Lung (tissue), 12 donors: Measurements from ENCODE around the gene PRX. TPM values are rescaled to one million over a fixed set of nuclear protein-coding genes. Genes with fewer than 3 reads are reported as not detected.

Experiments
- ATAC-seq: fragments of 200-7000 bp; cut with Tn5 transposase; one replicate; pipeline ENCODE4 v1.9.1; 2020; ENCODE audit warnings: moderate number of reproducible peaks; ENCODE audit not compliant: insufficient read depth, low FRiP score
- DNase-seq, 3 donors: peaks; one replicate each; pipeline ENCODE4 v3.0.0-alpha.2; 2013 to 2017
- H3K27ac ChIP-seq, 2 donors: one replicate each; pipeline ENCODE4 v1.5.1; 2013; ENCODE audit warnings: mild to moderate bottlenecking in 2 of 2, moderate library complexity in 2 of 2, control low read depth in 1 of 2, inconsistent platforms in 1 of 2, low read depth in 1 of 2, low read length in 1 of 2
- H3K27me3 ChIP-seq, 3 donors: one replicate each; pipeline ENCODE4 v1.5.1; 2013; ENCODE audit warnings: low read length in 2 of 3; ENCODE audit not compliant: control insufficient read depth in 3 of 3, insufficient read depth in 3 of 3
- H3K36me3 ChIP-seq, 4 donors: one replicate each; pipeline ENCODE4 v1.5.1; 2013; ENCODE audit warnings: low read length in 4 of 4, mild to moderate bottlenecking in 1 of 4, moderate library complexity in 1 of 4; ENCODE audit not compliant: control insufficient read depth in 4 of 4, insufficient read depth in 4 of 4
- H3K4me1 ChIP-seq, 5 donors: one replicate each; pipeline ENCODE4 v1.5.1; 2013; ENCODE audit warnings: low read length in 5 of 5, mild to moderate bottlenecking in 2 of 5, moderate library complexity in 1 of 5; ENCODE audit not compliant: control insufficient read depth in 5 of 5, insufficient read depth in 5 of 5
- H3K4me3 ChIP-seq: one replicate; pipeline ENCODE4 v1.5.1; 2013; ENCODE audit warnings: mild to moderate bottlenecking, control low read depth, moderate library complexity
- H3K9ac ChIP-seq, 2 donors: one replicate each; pipeline ENCODE4 v1.5.1; 2013; ENCODE audit warnings: low read length in 2 of 2, control low read depth in 1 of 2; ENCODE audit not compliant: insufficient read depth in 1 of 2
- H3K9me3 ChIP-seq, 4 donors: one replicate each; pipeline ENCODE4 v1.5.1; 2013; ENCODE audit warnings: low read length in 3 of 4, mild to moderate bottlenecking in 1 of 4, moderate library complexity in 1 of 4; ENCODE audit not compliant: control insufficient read depth in 4 of 4, insufficient read depth in 3 of 4
- WGBS, 2 donors: extraction: QIAGEN DNeasy Blood & Tissue Kit; methylation state at CpG; one replicate each; pipeline ENCODE4 v1.1.7; 2013; 5-methylcytosine and 5-hydroxymethylcytosine counted together
- polyA plus RNA-seq, 2 donors: library from polyadenylated mRNA; stranded (reverse); fragments of 200-250 nt; gene quantifications; one replicate each; pipeline ENCODE4 v1.2.1, GENCODE V29; 2013
- total RNA-seq, 2 donors: library from RNA; depleted of rRNA in 1 of 2; stranded (reverse); fragments of >200 nt in 1 of 2; gene quantifications; one replicate each; pipeline ENCODE4 v1.2.1, GENCODE V29; 2014 to 2021
- TF ChIP-seq, protein P1 (sequence below): IDR thresholded peaks from 2 replicates; pipeline ENCODE4 v1.5.1; 2012; ENCODE audit warnings: mild to moderate bottlenecking; ENCODE audit errors: control extremely low read depth, extremely low read depth
- donor health status: control.
- donor health status: control.
- donor health status: Bipolar disorder and iron deficiency.
- donor health status: healthy.
- donor health status: DM: yes; HTN: yes; CAD: no.

PRX gene
- total and polyA plus RNA-seq, 4 donors = 16.9 to 43.8 (median 27.9) TPM

GRCh38 chr19:40400559-40400958 is 12.6 kb downstream of the PRX start:
- H3K9me3 ChIP-seq = no peaks in the 10 kb centered on the region
- DNase-seq (no peak), ATAC-seq (no peak)
- H3K4me1 ChIP-seq = peaks cover 0 to 4% (median 0%) of the 10 kb centered on the region in 5 donors
- no peak overlapping the region for H3K9ac ChIP-seq
- 48 to 68% methylated on average over 2 of the region's 3 CpGs for WGBS, 2 donors
- TF ChIP-seq, protein P1, sequence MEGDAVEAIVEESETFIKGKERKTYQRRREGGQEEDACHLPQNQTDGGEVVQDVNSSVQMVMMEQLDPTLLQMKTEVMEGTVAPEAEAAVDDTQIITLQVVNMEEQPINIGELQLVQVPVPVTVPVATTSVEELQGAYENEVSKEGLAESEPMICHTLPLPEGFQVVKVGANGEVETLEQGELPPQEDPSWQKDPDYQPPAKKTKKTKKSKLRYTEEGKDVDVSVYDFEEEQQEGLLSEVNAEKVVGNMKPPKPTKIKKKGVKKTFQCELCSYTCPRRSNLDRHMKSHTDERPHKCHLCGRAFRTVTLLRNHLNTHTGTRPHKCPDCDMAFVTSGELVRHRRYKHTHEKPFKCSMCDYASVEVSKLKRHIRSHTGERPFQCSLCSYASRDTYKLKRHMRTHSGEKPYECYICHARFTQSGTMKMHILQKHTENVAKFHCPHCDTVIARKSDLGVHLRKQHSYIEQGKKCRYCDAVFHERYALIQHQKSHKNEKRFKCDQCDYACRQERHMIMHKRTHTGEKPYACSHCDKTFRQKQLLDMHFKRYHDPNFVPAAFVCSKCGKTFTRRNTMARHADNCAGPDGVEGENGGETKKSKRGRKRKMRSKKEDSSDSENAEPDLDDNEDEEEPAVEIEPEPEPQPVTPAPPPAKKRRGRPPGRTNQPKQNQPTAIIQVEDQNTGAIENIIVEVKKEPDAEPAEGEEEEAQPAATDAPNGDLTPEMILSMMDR = no peak
- H3K4me3 ChIP-seq = no peak overlapping the region
- no peaks in the 10 kb centered on the region for H3K27me3 ChIP-seq
- H3K36me3 ChIP-seq = peaks cover 0 to 10% (median 0%) of the 10 kb centered on the region in 4 donors
- no peak overlapping the region for H3K27ac ChIP-seq

- ATAC-seq (peak; percentile 65), DNase-seq (peak; percentile 64 to 77 (median 72))
- WGBS, 2 donors = 50 to 56% methylated on average over 49 of the region's 49 CpGs
- no peaks in the 10 kb centered on the region for H3K9me3 ChIP-seq
- no peak overlapping the region for H3K27ac ChIP-seq
- H3K27me3 ChIP-seq = no peaks in the 10 kb centered on the region
- H3K36me3 ChIP-seq = peaks cover 0 to 10% (median 0%) of the 10 kb centered on the region in 4 donors
- H3K9ac ChIP-seq = no peak overlapping the region
- H3K4me1 ChIP-seq = peaks cover 0 to 4% (median 0%) of the 10 kb centered on the region in 5 donors
- H3K4me3 ChIP-seq = no peak overlapping the region
- TF ChIP-seq, protein P1 = no peak
These were observed 14.6 kb downstream of the PRX start for GRCh38 chr19:40398417-40399131.

GRCh38 chr19:40397568-40397906 is 15.6 kb downstream of the PRX start:
- WGBS, 2 donors = 93 to 96% methylated on average over 22 of the region's 22 CpGs

More at GRCh38 chr19:40397568-40397906, 15.6 kb downstream of the PRX start:
- TF ChIP-seq, protein P1 = no peak
- H3K36me3 ChIP-seq = peaks cover 0 to 10% (median 0%) of the 10 kb centered on the region in 4 donors
- H3K4me1 ChIP-seq = peaks cover 0 to 3% (median 0%) of the 10 kb centered on the region in 5 donors
- ATAC-seq (no peak), DNase-seq (no peak)
- no peaks in the 10 kb centered on the region for H3K27me3 ChIP-seq
- H3K9me3 ChIP-seq = no peaks in the 10 kb centered on the region
- H3K4me3 ChIP-seq = no peak overlapping the region
- no peak overlapping the region for H3K27ac ChIP-seq
- no peak overlapping the region for H3K9ac ChIP-seq
